SHP77 treated with DMSO at 0.1 percent for 48 hours (cell line): ENCODE results near the gene MYO1F.
"Not testable (repeated sequence)": the region's sequence is repeated elsewhere in the genome, so short reads cannot be mapped to it uniquely, and the experiment has no call there.

Experiments used
- DNase-seq: peaks from one replicate; lab custom pipeline; 2025; lab: John Stamatoyannopoulos, UW

Gene MYO1F

DNA sequence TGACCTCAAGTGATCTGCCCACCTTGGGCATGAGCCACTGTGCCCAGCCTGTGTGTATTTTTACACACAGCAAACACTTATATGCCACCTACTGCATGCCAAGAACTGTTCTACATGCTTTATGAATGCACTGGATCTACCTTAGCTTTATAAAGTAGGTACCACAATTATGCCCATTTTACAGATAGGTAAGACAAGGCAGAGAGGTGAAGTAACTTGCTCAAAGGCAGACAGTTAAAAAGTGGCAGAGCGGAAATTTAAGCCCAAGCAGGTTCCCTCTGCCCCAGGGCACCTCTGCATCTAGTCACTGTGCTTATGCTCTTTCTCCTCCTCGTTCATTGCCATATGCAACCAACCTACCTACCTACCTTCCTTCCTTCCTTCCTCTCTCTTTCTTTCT, 22.8 kb upstream of the MYO1F start:
- DNase-seq = no peak

DNA sequence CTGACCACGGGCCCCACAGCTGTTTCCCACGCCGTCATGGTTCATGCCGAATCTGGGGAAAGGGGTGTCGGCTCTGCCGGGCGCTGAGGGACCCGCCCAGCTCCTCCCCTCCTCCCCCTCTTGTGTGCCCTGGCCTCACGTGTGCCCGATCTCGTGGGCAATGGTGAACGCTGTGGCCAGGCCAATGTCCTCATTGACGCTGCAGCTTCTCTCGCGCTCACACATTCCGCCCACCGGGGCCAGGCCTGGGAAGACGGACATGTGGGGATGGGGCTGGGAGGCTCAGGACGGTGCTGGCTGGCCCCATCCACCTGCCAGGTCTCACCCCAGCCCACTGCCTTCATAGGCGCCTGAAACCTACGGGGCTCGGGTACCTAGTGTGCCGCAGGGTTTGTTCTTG, 18.9 kb upstream of the MYO1F start:
- no peak for DNase-seq

DNA sequence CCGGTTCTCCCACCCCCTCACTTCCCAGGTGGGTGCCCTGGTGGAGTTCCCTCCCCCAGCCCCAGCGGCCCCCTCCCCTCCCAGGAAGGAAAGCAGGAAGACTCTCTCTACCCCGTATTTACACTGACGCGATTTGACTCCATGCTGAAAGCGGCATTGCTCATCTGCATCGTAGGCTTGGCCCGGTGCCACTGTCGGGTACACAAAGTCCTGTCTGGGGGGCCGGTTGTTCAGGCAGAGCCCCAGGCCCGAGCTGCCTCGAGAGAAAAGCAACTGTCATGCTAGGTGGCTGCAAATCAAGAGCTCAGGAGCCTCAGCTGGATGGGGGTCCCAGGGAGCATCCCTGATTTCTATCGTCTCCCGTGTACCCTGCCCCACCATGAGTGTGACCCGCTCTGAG, 18.4 kb upstream of the MYO1F start:
- no peak for DNase-seq

- no peak for DNase-seq
Observed at GRCh38 chr19:8593931-8594330, 16.7 kb upstream of the MYO1F start.

DNA sequence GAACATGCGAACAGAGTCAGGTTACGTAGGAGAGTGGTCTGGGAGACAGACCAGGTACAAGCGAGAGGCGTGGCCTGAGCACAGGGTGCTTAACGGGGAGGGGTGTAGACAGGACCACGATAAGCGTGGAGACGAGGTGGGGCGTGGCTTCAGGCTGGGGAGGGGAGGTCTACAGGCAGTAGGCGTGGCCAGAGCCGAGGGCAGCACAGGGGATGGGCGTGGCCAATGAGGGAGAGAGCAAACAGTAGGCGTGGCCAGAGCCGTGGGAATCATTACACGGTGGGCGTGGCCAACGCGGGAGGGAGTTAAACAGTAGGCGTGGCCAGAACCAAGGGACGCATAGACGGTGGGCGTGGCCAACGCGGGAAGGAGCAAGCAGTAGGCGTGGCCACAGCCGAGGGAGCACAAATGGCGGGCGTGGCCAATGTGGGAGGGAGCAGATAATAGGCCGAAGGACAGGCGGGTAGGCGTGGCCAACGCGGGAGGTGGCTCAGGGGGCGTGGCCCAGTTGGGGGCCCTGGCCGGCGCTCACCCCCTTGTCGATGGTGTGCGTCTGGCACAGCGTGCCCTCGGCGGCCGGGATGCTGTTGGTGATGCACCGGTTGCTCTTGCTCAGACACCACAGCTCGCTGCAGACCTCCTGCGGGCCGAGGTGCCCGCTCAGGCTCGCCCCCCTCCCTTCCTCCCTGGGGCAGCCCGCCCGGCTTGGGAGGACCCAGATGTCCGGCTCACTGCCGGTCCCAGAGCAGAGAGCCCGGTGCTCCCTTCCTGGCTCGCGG, 15.2 kb upstream of the MYO1F start:
- peak; percentile 41 for DNase-seq

- DNase-seq = no peak
Observed at GRCh38 chr19:8589177-8589714, 12.0 kb upstream of the MYO1F start.

- no peak for DNase-seq
Observed at GRCh38 chr19:8585894-8586750, 8.9 kb upstream of the MYO1F start.

- no peak for DNase-seq
Observed at GRCh38 chr19:8584965-8585893, 8.0 kb upstream of the MYO1F start.

DNA sequence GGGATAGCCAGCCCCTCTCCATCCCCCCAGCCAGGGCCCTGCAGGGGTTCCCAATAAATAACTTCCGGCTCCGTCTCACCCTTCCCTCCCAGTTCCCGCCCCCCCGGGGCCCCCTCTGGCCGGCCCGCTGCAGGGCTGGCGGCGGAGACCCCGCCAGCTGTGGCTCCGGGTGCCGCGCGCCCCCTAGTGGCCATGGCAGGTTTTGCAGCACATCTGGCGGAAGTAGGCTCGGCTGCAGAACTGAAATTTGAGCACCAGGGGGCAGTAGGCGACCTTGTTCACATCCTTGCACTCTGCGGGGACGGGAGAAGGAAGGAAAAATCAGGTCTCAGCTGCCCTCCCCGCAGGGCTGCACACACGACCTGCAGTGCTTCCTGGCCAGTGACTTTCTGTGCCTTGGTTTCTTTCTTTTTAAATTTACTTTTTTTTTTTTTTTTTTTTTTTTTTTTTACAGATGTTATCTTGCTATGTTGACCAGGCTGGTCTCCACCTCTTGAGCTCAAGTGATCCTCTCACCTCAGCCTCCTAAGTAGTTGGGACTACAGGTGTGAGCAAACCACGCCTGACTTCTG, 3.6 kb upstream of the MYO1F start:
- peak; percentile 16 for DNase-seq

- no peak for DNase-seq
Observed at GRCh38 chr19:8578642-8579265, 1.5 kb upstream of the MYO1F start.

GRCh38 chr19:8577741-8578140, 499 bp upstream of the MYO1F start:
- no peak for DNase-seq

DNA sequence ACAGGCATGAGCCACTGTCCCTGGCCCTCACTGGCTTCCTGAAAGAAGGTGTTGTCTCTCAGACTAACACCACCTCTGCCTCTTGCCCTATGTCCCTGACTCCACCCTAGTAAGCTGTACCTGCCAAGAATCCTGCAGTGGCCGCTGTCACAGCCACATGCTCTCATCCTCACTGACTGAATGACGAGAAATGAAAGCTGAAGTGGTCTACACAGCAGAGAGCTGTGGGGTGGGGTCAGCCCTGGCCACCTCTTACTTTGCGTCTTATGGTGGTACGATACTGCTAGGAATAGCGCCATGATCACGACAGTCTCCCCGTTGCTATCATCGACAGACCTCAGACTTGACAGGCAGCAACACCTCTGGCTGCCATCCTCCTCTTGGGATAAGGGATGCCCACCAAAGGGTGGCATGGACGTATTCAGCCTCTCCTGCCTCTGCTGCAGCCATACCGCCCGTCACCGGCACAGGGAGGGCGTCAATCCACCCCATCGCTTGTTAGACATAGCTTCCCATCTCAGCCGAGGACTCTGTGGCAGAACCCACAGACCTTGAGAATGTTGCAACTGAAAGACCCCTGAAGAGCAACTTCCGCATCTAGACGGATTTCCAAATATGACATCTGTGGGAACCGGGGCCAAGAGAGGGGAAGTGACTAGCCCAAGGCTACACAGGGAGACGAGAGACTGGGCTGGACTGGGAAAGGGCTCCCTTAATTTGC, 809 bp downstream of the MYO1F start:
- DNase-seq = no peak

GRCh38 chr19:8575467-8575997, 1.7 kb downstream of the MYO1F start:
- DNase-seq = no peak

DNA sequence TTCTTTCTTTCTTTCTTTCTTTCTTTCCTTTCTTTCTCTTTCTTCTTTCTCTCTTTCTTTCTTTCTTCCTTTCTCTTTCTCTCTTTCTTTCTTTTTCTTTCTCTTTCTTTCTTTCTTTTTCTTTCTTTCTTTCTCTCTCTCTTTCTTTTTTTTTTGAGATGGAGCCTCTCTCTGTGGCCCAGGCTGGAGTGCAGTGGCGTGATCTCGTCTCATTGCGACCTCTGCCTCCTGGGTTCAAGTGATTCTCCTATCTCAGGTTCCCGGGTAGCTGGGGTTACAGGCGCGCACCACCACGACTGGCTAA, 2.7 kb downstream of the MYO1F start:
- not testable (repeated sequence) for DNase-seq

DNA sequence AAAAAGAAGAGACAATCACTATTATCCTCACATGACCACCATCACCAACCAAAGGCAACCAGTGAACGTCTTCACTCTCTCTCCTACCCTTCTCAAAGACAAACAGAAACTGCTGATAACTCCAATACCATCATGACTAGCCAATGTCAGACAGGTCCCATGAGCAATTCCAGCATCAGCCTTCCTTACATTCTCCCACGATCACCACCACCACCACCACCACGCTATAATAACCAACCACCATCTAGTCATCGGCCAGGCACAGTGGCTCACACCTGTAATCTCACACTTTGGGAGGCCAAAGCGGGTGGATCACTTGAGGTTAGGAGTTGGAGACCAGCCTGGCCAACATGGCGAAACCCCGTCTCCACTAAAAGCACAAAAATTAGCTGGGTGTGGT, 3.9 kb downstream of the MYO1F start:
- no peak for DNase-seq

DNA sequence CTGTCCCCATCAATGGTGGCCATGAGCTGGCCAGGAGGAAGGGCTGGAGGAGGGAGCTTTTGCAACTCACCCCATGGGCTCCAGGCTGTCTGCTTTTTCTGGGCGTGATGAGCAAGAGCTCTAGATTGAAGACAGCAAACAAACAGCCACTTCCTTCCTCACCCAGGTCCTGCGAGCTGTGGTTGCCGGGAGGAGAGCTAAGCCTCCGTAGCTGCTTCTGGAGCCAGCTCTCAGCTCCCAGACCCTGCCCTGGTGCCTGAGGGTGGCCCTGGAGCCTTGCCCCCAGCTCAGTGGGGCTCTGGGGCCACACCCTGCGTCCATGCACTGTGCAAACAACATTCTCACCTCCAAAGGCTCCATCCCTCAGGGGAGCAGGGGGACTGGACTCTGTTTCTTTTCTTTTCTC, 6.2 kb downstream of the MYO1F start:
- DNase-seq = no peak

GRCh38 chr19:8569066-8569771, 8.0 kb downstream of the MYO1F start:
- DNase-seq = no peak

DNA sequence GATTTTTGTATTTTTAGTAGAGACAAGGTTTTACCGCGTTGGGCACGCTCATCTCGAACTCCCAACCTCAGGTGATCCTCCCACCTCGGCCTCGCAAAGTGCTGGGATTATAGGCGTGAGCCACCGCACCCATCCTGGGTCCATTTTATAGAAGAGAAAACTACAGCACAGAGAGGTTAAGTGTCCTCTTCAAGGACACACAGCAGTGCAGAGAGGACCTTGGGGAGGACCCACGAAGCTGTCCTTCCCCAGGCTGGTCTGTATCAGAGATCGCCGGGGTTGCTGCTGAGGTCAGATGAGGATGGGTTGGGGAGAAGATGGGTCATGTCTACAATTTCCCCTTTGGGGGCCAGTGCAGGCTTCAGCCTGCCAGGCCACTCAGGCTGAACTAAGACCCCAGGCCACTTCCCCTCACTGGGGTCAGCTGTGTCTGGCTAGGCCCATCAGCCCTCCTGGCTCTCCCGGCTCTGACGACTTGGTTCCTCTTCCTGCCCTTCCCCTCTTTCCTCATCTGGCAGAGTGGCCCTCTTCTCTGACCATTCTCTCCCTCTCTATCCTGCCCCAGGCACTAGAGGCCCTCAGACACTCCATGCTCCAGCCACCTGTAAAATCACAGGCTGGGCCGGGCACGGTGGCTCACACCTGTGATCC, 9.6 kb downstream of the MYO1F start:
- no peak for DNase-seq

GRCh38 chr19:8566855-8567254, 10.4 kb downstream of the MYO1F start:
- no peak for DNase-seq
